Suprapubic skin (tissue), 4 donors: ENCODE results near the gene SEL1L3. TPM values are rescaled to one million over a fixed set of nuclear protein-coding genes. Genes with fewer than 3 reads are reported as not detected.

Experiments used
- DNase-seq, 2 donors: peaks; one replicate each; pipeline ENCODE4 v3.0.0-alpha.2; 2019; ENCODE audit warnings: low spot score in 2 of 2
- H3K27ac ChIP-seq: fragments of 200-600 bp; sonication (generic); one replicate; pipeline ENCODE4 v1.5.1; 2019
- H3K27me3 ChIP-seq: fragments of 200-600 bp; sonication (generic); one replicate; pipeline ENCODE4 v1.5.1; 2019
- H3K36me3 ChIP-seq: fragments of 200-600 bp; sonication (generic); one replicate; pipeline ENCODE4 v1.5.1; 2019
- H3K4me1 ChIP-seq: fragments of 200-600 bp; sonication (generic); one replicate; pipeline ENCODE4 v1.5.1; 2019
- H3K4me3 ChIP-seq: fragments of 200-600 bp; sonication (generic); one replicate; pipeline ENCODE4 v1.5.1; 2019; ENCODE audit warnings: mild to moderate bottlenecking
- H3K9me3 ChIP-seq: fragments of 200-600 bp; sonication (generic); one replicate; pipeline ENCODE4 v1.5.1; 2019
- CTCF ChIP-seq, 2 donors: fragments of 200-600 bp in 1 of 2; fragments of 450-650 bp in 1 of 2; sonication (generic) in 1 of 2; IDR thresholded peaks; one replicate each; pipeline ENCODE4 v1.5.1; 2016 to 2019; ENCODE audit warnings: antibody characterized with exemption in 2 of 2, mild to moderate bottlenecking in 1 of 2, moderate library complexity in 1 of 2
- EP300 ChIP-seq: sonication (generic); formaldehyde crosslinking; IDR thresholded peaks from one replicate; pipeline ENCODE4 v1.6.1; 2017; ENCODE audit warnings: antibody characterized with exemption
- POLR2A ChIP-seq, 2 donors: fragments of 450-650 bp; IDR thresholded peaks; one replicate each; pipeline ENCODE4 v1.6.1; 2017; ENCODE audit warnings: antibody characterized with exemption in 2 of 2, mild to moderate bottlenecking in 2 of 2, moderate library complexity in 2 of 2
- POLR2AphosphoS5 ChIP-seq, 3 donors: sonication (generic); formaldehyde crosslinking; IDR thresholded peaks; one replicate each; pipeline ENCODE4 v1.6.1; 2017; ENCODE audit warnings: antibody characterized with exemption in 3 of 3
- WGBS: methylation state at CpG from one replicate; pipeline ENCODE4 v1.1.5; 2018; 5-methylcytosine and 5-hydroxymethylcytosine counted together
- total RNA-seq, 4 donors: library from RNA; depleted of rRNA; stranded (reverse); fragments of >200 nt; gene quantifications; one replicate each; pipeline ENCODE4 v1.1.0, GENCODE V29; 2016

The SEL1L3 gene
- total RNA-seq, 4 donors from 2014 or later: 5.5 to 16.0 (median 12.3) TPM

DNA sequence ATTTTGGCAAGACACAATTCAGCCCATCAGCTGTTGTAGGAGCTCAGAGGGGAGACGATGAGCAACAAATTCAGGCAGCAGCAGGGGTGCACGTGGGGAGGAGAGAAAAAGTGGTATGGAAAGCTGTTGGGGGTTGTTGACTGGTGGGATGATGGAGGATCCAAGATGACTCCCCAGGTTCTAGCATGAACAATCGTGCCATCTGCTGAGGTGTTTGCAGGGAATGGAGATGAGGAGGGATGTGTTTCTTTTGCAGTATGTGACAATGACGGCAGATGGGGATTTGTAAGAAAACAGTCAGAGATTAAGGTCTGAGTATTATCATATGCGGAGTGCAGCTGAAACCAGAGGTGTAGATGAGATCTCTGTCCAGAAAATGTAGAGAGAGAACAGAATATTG lies 63.3 kb downstream of the SEL1L3 start:
- no peak for DNase-seq
- Histone ChIP-seq H3K4me3 (no peak overlapping the region), H3K4me1 (no peaks in the 10 kb centered on the region), H3K36me3 (no peaks in the 10 kb centered on the region), H3K27ac (no peak overlapping the region), H3K27me3 (no peaks in the 10 kb centered on the region), H3K9me3 (no peaks in the 10 kb centered on the region)
- TF ChIP-seq CTCF (IDR thresholded peaks at IDR 0.05) (no peak), POLR2AphosphoS5 (IDR thresholded peaks at IDR 0.05) (no peak), EP300 (no peak), POLR2A (IDR thresholded peaks at IDR 0.05) (no peak)
- WGBS: 85% methylated on average over 5 of the region's 5 CpGs

DNA sequence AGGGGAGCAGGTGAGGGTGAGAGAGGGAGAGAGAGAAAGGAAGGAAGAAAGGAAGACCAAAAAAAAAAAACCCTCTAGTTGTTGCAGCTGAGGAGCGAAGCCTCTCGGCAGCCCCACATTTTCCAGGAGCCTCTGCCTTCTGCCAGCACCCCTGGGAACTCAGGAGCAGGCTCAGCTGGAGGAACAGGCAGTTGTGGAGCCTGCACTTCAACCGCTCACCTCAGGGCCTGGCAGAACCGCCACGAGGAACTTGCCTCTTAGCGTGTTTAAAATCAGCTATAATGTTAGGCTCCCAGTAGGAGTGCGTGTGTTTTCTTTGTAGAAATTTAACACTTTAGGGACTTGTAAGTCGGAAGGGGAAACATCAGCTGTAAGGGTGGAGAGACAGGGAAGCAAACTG lies 65.7 kb downstream of the SEL1L3 start:
- Histone ChIP-seq H3K27me3 (no peaks in the 10 kb centered on the region), H3K36me3 (no peaks in the 10 kb centered on the region), H3K4me1 (no peaks in the 10 kb centered on the region), H3K9me3 (no peaks in the 10 kb centered on the region), H3K27ac (no peak overlapping the region), H3K4me3 (no peak overlapping the region)
- DNase-seq: no peak
- WGBS: 45% methylated on average over 8 of the region's 8 CpGs
- TF ChIP-seq CTCF (IDR thresholded peaks at IDR 0.05): no peak
- TF ChIP-seq EP300: no peak

- H3K27me3 ChIP-seq: no peaks in the 10 kb centered on the region
- no peaks in the 10 kb centered on the region for H3K4me1 ChIP-seq
- WGBS: 76% methylated on average over 11 of the region's 12 CpGs
- H3K9me3 ChIP-seq: no peaks in the 10 kb centered on the region
- H3K36me3 ChIP-seq: no peaks in the 10 kb centered on the region
- TF ChIP-seq POLR2AphosphoS5 (IDR thresholded peaks at IDR 0.05) (no peak), CTCF (IDR thresholded peaks at IDR 0.05) (no peak), POLR2A (IDR thresholded peaks at IDR 0.05) (no peak)
- no peak overlapping the region for H3K4me3 ChIP-seq
- no peak for DNase-seq
- H3K27ac ChIP-seq: no peak overlapping the region
These were observed 67.0 kb downstream of the SEL1L3 start for GRCh38 chr4:25795566-25796454.

DNA sequence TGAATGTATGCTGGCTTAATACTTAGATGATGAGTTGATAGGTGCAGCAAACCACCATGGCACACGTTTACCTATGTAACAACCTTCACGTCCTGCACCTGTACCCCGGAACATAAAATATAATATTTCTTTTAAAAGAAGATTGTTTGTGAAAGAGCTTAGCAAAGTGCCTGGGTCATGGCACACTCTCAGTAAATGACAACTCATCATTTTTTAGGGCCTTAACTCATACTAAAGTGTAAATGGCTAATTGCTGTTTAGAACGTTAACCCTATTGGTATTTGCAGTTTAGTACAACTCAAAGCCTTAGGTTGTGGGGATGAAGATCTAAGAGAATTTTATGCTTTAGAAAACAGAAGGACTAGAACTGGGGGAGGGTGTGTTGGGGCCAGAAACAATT lies 67.7 kb downstream of the SEL1L3 start:
- DNase-seq: no peak
- Histone ChIP-seq H3K9me3 (no peaks in the 10 kb centered on the region), H3K27me3 (no peaks in the 10 kb centered on the region), H3K4me3 (no peak overlapping the region), H3K27ac (no peak overlapping the region), H3K36me3 (no peaks in the 10 kb centered on the region), H3K4me1 (no peaks in the 10 kb centered on the region)
- TF ChIP-seq EP300 (no peak), POLR2A (IDR thresholded peaks at IDR 0.05) (no peak), POLR2AphosphoS5 (IDR thresholded peaks at IDR 0.05) (no peak), CTCF (IDR thresholded peaks at IDR 0.05) (no peak)
- 94% methylated on average over 4 of the region's 4 CpGs for WGBS

DNA sequence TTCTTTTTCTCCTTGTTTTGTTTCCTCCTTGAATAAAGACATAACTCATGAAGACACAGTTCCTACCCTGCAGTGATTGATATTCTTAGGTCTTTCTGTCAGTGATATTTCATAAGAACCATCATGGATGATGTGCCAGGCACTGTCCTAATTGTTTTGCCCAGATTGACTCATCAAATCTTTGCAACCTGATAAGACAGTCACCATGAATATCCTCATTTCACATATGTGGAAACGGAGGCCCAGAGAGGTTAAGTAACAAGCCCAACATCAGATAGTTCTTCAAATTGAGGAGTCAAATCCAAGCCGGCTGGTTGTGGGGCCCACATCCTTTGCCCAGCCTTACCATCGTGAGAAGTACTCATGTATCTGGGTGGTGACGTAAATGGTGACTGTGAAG lies 69.9 kb downstream of the SEL1L3 start:
- WGBS: 90% methylated on average over 4 of the region's 4 CpGs
- Histone ChIP-seq H3K4me3 (no peak overlapping the region), H3K9me3 (no peaks in the 10 kb centered on the region), H3K27ac (no peak overlapping the region), H3K36me3 (no peaks in the 10 kb centered on the region), H3K4me1 (no peaks in the 10 kb centered on the region), H3K27me3 (no peaks in the 10 kb centered on the region)
- DNase-seq: no peak
- TF ChIP-seq POLR2A (IDR thresholded peaks at IDR 0.05): no peak
- TF ChIP-seq CTCF (IDR thresholded peaks at IDR 0.05): no peak
- no peak for TF ChIP-seq EP300
- no peak for TF ChIP-seq POLR2AphosphoS5 (IDR thresholded peaks at IDR 0.05)
